HG03095 (cell line): ENCODE measurements around the gene HTRA3.

Experiments used
- ATAC-seq: cut with Tn5 transposase; IDR thresholded peaks from one replicate; pipeline ENCODE4 v1.9.1; 2021; ENCODE audit warnings: moderate library complexity; ENCODE audit not compliant: unreplicated experiment

The HTRA3 gene

DNA sequence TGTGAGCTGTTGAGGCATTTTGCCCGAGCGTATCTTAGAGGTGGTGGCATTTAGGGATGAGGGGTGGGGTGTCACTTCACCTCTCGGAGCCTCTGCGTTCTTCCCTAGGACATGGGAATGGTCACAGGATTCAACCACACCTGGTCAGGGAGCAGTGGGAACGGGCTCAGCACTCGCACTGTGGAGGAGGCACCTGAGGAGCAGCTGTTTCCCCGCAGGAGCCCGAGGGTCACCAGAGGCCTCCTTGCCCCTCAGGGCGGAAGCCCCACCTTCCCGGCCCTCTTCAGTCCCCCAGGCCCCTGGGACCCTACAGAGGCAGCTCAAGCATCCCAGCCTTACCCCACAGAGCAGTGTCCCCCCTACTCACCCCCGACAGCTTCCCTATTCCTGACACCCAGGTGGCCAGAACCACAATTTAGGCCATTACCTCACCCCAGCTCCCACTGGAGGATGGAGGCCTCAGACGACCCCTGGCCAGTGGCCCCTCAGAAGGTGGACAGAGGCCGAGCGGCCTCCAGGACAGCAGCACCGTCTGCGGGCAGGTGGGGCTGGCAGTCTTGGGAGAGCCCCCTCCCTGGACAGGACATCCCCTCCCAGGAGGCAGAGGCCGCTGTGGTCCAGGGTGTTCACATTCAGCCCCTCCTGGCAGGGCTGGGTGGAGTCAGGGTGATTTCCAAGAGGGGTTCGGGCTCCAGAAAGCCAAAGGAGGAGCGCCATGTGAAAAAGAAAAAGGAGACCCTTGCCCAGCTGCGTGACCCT lies 4.2 kb upstream of the HTRA3 start:
- no peak for ATAC-seq

- ATAC-seq, result no peak
These were observed 3.5 kb upstream of the HTRA3 start for GRCh38 chr4:8266088-8266487.

GRCh38 chr4:8266508-8266907 lies 3.0 kb upstream of the HTRA3 start:
- ATAC-seq, result no peak

DNA sequence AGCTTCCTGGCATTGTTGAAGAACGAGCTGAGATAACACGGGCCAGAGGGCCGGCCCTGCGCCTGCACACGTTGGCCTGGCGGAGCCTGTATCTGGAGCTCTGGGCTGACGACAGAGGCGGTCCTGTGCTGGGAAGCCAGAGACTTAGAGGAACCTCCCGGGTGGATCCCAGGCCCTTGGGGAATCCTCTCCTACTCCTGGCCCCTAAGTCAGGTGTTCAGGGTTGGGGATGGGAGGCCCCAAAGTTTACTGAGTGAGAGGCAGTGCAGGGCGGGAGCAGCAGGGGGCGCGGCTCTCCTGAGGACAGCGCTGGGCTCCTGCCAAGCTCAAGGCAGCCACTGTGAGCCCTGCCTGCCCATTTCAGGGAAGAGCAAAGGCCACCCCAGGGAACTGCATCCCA lies 2.5 kb upstream of the HTRA3 start:
- no peak for ATAC-seq

DNA sequence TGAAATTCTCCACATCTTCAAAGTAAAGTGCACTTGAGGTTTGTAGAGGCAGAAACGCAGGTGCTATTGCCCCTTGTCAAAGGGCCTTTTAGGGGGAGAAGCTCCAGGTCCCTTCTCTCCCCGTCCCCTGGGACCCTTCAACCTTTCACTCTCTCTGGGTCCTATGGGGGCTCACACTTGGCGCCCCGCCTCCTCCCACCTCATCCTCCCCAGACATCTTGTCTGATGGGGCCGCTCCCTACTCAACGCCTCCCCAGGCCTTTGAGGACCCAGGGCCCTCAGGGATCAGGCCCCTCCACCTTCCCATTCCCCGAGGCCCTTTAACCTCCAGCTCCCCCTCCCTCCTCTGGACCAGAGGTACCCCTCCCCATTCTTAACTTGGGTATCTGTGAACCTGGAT lies 1.3 kb upstream of the HTRA3 start:
- no peak for ATAC-seq

- no peak for ATAC-seq
These were observed 536 bp upstream of the HTRA3 start for GRCh38 chr4:8268901-8269534.

DNA sequence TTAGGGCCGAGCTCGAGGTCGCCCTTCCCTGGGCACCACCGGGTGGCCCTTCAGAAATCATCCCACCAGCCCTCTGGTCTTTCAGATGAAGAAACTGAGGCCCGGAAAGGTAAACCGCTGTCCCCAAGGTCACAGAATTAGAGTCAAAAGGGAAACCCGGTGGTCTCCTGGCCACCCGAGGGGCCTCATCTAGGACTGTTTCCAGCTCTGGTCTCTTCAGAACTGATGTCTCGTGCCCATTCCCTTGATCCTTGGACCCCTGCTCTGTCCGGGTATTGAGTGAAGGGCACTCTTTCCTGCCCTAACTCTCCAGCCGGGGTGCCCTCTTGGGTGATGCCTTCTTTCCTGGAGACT lies 841 bp downstream of the HTRA3 start:
- ATAC-seq, result no peak

DNA sequence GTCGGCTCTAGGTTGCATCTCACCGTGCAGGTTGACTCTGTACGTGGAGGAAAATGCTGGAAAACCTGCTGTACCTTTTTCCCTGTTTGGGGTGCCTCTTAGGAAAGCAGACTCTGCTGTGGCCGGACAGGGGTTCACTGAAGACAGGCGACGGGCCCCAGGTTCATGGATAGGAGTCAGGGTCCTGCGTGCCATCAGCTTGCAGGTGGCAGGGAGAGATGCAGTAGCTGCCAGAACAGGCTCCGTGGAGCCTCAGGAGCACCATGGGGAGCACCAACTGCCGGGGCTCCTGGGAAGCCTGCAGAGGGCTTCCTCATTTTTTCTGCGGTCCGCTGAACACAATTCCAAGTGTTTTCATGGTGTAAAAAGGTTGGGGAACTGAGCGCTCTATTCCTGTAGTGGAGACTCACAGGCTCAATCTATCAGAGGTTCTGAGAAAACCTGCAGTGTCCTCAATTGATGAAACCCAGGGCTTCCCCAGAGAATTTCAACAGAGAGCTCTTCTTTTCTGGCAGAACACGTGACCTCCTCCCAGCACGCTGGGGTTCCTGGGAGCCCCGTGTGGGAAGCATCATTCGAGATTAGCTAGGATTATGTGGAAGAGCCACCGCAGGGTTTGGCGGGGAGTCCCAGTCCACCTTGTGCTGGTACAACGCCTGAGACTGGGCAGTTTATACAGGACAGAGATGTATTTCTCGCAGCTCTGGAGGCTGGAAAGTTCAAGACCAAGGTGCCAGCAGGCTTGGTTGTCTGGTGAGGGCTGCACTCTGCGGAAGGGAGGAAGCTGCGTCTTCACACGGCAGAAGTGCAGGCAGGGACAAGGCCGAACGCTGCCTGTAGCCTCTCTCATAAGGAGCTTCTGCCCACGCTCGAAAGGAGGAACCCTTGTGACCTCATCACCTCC lies 1.6 kb downstream of the HTRA3 start:
- no peak for ATAC-seq

- no peak for ATAC-seq
These were observed 2.3 kb downstream of the HTRA3 start for GRCh38 chr4:8271821-8272220.

DNA sequence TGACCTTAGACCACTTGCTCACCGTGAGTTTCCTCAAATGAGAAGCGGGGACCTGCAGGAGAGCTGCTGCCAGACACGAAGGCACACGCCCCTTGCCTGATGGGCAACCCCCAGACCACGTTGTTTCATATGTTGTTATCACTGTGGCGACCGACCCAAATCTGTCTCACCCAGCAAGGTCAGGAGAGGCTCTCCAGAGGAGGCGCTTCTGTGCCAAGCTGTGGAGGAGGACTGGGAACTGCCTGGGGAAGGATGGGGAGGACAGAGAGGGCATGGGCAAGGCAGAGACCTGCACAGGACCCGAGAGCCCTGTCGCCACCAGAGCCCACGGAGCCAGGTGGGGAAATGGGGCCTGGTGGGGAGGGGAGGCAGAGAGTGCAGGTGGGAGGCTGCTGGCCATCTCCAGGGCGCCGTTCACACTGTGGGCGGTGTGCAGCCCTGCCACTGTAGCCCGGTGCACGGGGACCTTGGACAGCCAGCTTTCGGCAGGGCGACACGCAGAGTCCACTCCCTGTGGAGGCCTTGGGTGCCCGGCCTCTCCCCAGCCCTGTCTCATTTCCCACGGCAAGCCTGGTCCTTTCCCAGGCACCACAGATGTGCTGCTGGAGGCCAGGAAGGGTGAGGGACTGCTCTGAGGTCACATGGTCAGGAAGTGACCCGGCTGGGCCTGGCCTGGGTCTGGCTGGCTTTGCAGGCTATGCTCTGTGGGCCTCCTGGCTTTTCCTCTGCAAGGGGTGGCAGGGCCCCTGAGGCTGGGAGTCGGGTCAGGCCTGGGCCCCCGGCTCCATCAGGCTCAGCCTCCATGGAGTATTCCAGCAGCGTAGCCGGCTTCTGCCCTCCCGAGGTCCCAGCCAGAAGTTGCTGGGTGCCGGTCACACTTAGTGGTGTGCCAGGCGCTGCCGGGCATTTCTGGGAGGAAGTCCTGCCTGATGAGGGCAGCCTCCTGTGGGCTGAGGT lies 3.2 kb downstream of the HTRA3 start:
- ATAC-seq, result no peak

DNA sequence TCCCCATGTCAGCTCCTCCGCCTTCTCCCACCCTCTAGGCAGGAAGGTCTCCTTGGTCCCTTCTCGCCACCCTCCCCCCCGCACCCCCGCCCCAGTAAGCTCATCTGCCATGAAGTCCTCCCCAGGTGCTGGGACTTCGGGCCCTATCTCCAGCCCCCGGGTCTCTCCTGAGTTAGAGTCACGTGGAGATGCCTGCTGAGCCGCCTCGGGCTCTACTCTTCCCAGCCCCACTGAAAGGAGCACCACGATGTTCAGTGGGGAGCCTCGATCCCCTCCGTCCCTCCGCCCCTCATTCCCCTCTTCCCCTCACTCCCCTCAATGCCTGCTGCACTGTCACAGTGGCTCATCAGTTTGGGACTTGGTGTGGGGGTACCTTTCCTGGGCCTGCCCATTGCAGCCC lies 3.9 kb downstream of the HTRA3 start:
- no peak for ATAC-seq

DNA sequence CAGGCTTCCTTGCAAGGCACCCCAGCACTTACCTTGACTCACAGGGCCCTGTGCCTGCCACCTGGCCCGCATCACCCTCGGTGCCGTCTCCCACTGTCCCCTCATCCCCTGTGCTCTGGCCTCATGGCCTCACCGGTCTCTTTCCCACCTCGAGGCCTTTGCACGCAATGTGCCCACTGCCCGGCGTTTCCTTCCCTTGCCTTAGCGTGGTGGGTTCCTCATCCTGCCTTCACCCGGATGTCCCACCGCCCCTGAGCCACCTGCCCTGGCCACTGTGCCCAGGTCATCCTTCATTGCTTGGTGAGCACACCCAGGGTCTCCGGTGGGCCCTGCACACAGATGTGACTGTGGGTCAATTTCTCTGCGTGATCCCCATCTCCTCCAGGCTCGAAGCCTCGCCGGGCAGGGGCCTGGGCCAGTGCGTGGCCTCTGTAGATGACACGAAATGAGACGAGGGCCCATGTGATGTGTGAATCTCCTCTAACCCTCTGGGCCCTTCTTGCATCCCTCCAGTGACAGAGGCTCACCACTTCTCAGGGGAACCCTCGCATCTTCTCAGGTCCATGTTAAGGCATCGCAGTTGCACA lies 4.6 kb downstream of the HTRA3 start:
- ATAC-seq, result no peak

DNA sequence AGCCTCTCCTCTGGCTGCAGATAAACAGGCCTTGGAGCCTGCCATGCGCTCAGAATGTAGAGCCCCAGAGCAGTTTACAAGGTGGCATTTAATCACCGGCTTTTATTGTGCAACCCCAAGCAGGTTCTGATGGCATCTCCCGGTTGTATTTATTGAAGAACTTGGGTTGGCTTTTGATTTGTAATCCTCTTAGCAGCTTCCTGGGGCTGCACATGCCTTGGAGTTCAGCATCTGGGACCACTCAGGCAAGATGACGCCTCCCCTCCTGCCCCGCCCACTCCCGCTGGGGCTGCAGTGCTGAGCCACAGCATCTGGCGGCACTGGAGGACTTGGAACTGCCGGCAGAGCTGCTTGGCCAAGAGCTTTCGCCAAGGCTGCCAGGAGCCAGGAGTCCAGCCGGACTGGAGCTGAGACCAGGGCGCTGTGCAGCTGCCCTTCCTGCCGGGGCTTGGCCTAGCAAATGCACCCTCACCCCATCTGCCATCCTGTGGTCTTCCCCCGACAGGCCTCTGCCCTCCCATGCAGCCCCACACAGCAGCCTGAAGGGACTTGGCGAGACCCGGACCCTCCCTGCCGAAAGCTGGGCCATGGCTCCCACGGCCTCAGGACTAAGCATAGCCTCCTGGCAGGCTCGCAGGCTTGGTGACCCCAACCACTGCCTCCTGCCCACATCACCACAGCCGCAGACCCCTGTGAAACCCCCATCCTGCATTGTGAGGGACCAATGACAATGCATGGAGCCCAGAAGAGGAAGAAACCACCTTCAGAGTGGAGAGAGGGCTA lies 5.4 kb downstream of the HTRA3 start:
- no peak for ATAC-seq

- no peak for ATAC-seq
These were observed 6.0 kb downstream of the HTRA3 start for GRCh38 chr4:8275548-8275910.

GRCh38 chr4:8276358-8277240 lies 7.0 kb downstream of the HTRA3 start:
- no peak for ATAC-seq

DNA sequence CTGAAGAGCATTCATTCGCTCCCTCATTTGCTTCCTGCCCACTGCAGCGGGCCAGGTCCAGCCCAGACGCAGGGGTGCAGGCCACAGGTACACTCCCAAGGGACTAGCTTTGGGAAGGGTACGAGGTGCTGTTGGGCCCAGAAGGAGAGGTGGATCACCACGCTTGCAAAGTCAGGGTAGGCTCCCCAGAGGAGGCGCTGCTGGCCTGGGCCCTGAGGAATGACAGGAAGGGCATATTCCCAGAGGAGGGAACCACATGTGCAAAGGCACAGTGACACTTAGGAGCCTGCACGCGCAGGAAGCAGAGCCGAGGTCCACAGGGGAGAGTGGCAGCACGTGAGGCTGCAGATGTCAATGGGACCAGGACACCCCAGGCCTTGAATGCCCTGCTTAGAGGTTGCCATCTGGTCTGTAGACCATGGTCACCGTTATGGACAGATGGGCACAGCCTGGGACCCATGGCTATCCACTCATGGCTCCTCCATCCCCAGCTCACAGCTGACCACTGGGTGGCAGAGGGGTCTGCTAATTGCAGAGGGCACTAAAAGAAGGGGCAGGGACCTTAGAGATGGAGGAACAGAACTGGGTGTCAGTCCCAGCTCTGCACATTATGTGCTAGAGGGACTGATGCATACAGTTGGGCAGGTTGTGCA lies 7.9 kb downstream of the HTRA3 start:
- no peak for ATAC-seq

DNA sequence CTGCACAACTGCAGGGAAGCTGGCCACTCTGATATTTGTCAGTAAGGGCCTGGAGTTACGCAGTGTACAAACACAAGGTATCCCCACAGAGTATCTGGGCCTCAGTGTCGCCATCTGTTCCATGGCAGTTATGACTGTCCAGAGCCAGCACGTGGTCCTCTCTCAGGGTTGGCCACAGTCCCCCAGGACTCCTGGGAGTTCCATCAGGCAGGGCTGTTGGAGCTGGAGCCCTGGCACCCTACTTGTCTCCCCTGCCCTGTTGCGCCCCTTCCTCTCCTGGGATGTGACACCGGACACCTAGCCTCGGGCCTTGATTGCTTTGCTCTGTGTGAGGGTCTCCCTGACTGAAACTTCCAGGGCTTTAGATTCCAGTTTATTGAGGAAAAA lies 8.4 kb downstream of the HTRA3 start:
- ATAC-seq, result no peak
